Upper lobe of left lung (tissue), 6 donors: Measurements from ENCODE around the gene KDM4D. TPM values are rescaled to one million over a fixed set of nuclear protein-coding genes. Genes with fewer than 3 reads are reported as not detected.

Experiments used
- ATAC-seq, 2 donors: fragments of 200-7000 bp; cut with Tn5 transposase; one replicate each; pipeline ENCODE4 v1.9.1; 2022; ENCODE audit warnings: mild to moderate bottlenecking in 2 of 2, moderate library complexity in 2 of 2; ENCODE audit not compliant: low FRiP score in 2 of 2
- DNase-seq, 2 donors: peaks; one replicate each; pipeline ENCODE4 v3.0.0-alpha.2; 2019 to 2020
- H3K27ac ChIP-seq, 4 donors: fragments of 200-600 bp; sonication (generic); one replicate each; pipeline ENCODE4 v1.5.1; 2016 to 2019
- H3K27me3 ChIP-seq, 4 donors: fragments of 200-600 bp; sonication (generic); one replicate each; pipeline ENCODE4 v1.5.1; 2017 to 2019
- H3K36me3 ChIP-seq, 4 donors: fragments of 200-600 bp; sonication (generic); one replicate each; pipeline ENCODE4 v1.5.1; 2016 to 2019
- H3K4me1 ChIP-seq, 4 donors: fragments of 200-600 bp; sonication (generic); one replicate each; pipeline ENCODE4 v1.5.1; 2018 to 2019
- H3K4me3 ChIP-seq, 4 donors: fragments of 200-600 bp; sonication (generic); one replicate each; pipeline ENCODE4 v1.5.1; 2017 to 2019; ENCODE audit warnings: mild to moderate bottlenecking in 2 of 4, moderate library complexity in 1 of 4
- H3K9me3 ChIP-seq, 4 donors: fragments of 200-600 bp; sonication (generic); one replicate each; pipeline ENCODE4 v1.5.1; 2018 to 2019
- EP300 ChIP-seq, 4 donors: sonication (generic); formaldehyde crosslinking; IDR thresholded peaks; one replicate each; pipeline ENCODE4 v1.5.1; 2017; ENCODE audit warnings: antibody characterized with exemption in 4 of 4, control low read depth in 2 of 4
- POLR2A ChIP-seq, 4 donors: fragments of 450-650 bp; IDR thresholded peaks; one replicate each; pipeline ENCODE4 v1.5.1; 2016 to 2017; ENCODE audit warnings: antibody characterized with exemption in 4 of 4, mild to moderate bottlenecking in 2 of 4
- POLR2AphosphoS5 ChIP-seq, 2 donors: sonication (generic); formaldehyde crosslinking; IDR thresholded peaks; one replicate each; pipeline ENCODE4 v1.5.1; 2017; ENCODE audit warnings: antibody characterized with exemption in 2 of 2
- WGBS, 2 donors: methylation state at CpG; one replicate each; pipeline ENCODE4 v1.1.5; 2017 to 2018; 5-methylcytosine and 5-hydroxymethylcytosine counted together
- total RNA-seq, 6 donors: library from RNA; depleted of rRNA in 4 of 6; stranded (reverse); fragments of >200 nt in 4 of 6; gene quantifications; one replicate each; pipeline versions ENCODE4 v1.1.0 to v1.2.1, GENCODE V29; 2016 to 2021
- TF ChIP-seq, protein P1 (sequence below), 6 experiments: fragments of 450-650 bp in 4 of 6; fragments of 200-600 bp in 2 of 6; sonication (generic) in 2 of 6; IDR thresholded peaks; one replicate each; pipeline ENCODE4 v1.5.1; 2016 to 2019; ENCODE audit warnings: antibody characterized with exemption in 6 of 6
- donor health status: DM: no; HTN: no; CAD: no; lungs with moderate emphysema.
- donor health status: DM: no; HTN: yes; CAD: no; lungs with severe emphysema.

KDM4D gene
- total RNA-seq, 6 donors from 2014 or later: 0.20 to 0.74 (median 0.59) TPM; not detected in 2

DNA sequence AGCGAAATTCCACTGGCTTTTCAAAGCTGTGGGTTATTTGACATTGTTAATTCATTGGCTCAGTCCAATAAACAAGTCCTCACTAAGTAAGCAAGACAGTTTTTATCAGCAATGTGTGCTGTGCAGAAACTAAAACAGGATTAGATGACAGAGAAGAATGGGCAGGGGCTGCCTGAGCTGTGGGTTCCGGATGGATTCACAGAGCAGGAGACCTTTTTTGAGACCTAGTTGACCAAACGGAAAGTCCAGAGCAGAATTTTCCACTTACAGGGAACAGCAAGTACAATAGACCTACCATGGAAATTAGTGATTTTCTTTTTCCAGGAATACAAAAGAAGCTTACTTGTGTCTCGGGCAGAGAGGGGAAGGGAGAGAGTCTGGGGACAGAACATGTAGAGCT lies 70.5 kb downstream of the KDM4D start:
- no peaks in the 10 kb centered on the region for H3K27me3 ChIP-seq
- no peaks in the 10 kb centered on the region for H3K4me1 ChIP-seq
- ATAC-seq: no peak
- TF ChIP-seq POLR2A (IDR thresholded peaks at IDR 0.05): no peak
- TF ChIP-seq POLR2AphosphoS5 (IDR thresholded peaks at IDR 0.05): no peak
- TF ChIP-seq EP300 (IDR thresholded peaks at IDR 0.05): no peak
- TF ChIP-seq, protein P1, sequence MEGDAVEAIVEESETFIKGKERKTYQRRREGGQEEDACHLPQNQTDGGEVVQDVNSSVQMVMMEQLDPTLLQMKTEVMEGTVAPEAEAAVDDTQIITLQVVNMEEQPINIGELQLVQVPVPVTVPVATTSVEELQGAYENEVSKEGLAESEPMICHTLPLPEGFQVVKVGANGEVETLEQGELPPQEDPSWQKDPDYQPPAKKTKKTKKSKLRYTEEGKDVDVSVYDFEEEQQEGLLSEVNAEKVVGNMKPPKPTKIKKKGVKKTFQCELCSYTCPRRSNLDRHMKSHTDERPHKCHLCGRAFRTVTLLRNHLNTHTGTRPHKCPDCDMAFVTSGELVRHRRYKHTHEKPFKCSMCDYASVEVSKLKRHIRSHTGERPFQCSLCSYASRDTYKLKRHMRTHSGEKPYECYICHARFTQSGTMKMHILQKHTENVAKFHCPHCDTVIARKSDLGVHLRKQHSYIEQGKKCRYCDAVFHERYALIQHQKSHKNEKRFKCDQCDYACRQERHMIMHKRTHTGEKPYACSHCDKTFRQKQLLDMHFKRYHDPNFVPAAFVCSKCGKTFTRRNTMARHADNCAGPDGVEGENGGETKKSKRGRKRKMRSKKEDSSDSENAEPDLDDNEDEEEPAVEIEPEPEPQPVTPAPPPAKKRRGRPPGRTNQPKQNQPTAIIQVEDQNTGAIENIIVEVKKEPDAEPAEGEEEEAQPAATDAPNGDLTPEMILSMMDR (IDR thresholded peaks at IDR 0.05): no peak
- no peaks in the 10 kb centered on the region for H3K9me3 ChIP-seq
- 38 to 58% methylated on average over 4 of the region's 4 CpGs for WGBS, 2 donors
- DNase-seq: no peak
- H3K27ac ChIP-seq: no peak overlapping the region
- no peaks in the 10 kb centered on the region for H3K36me3 ChIP-seq
- no peak overlapping the region for H3K4me3 ChIP-seq

DNA sequence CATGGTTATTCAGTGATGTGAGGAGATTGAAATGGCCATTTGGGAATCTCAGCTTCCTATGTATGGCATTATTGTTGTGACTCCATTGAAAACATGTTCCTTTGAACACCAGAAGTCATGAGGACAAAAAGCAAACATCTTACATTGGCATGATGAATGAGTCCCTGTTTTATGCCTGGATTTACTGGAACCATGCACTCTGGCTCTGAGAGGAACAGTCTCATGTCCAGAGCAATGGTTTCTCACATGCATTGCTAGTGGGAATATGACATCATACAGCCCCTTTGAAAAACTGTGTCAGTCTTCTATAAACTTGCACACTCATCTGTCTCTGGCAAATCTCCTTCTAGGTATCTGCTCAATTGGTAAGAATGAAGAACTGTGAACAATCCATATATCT lies 72.3 kb downstream of the KDM4D start:
- no peak for DNase-seq
- no peak overlapping the region for H3K4me3 ChIP-seq
- H3K27ac ChIP-seq: no peak overlapping the region
- TF ChIP-seq, protein P1 (IDR thresholded peaks at IDR 0.05): no peak
- TF ChIP-seq EP300 (IDR thresholded peaks at IDR 0.05) (no peak), POLR2A (IDR thresholded peaks at IDR 0.05) (no peak), POLR2AphosphoS5 (IDR thresholded peaks at IDR 0.05) (no peak)
- no peaks in the 10 kb centered on the region for H3K27me3 ChIP-seq
- no peaks in the 10 kb centered on the region for H3K9me3 ChIP-seq
- no peaks in the 10 kb centered on the region for H3K36me3 ChIP-seq
- no peaks in the 10 kb centered on the region for H3K4me1 ChIP-seq
- no peak for ATAC-seq

Other genes starting within 250 kb of the KDM4D start
- gene AMOTL1, start 205.4 kb upstream of the KDM4D start, total RNA-seq: 10 to 100 TPM; 30.4 to 54.7 (median 46.1) TPM
- 10 to 100 TPM; 23.0 to 55.5 (median 42.6) TPM for gene CWC15, start 153 bp upstream of the KDM4D start, total RNA-seq
- gene KDM4E, start 51.5 kb downstream of the KDM4D start, total RNA-seq: not detected
- not detected for gene KDM4F, start 75.7 kb downstream of the KDM4D start, total RNA-seq
- 10 to 100 TPM; 16.8 to 42.9 (median 35.7) TPM for gene SRSF8, start 93.2 kb downstream of the KDM4D start, total RNA-seq
- 10 to 100 TPM; 15.7 to 37.3 (median 27.1) TPM for gene ENDOD1, start 116.1 kb downstream of the KDM4D start, total RNA-seq